ENCODE measurements around the gene FMO3.

Gene FMO3

GRCh38 chr1:171158096-171158495 is 67.4 kb downstream of the FMO3 start:
- no peak for DNase-seq (ENCODE audit: low read depth in 2 of 2, low spot score in 1 of 2)

- DNase-seq (ENCODE audit: low read depth in 2 of 2, low spot score in 1 of 2), result no peak
These were observed 67.8 kb downstream of the FMO3 start for GRCh38 chr1:171158551-171158950.

- DNase-seq (ENCODE audit: low read depth in 2 of 2, low spot score in 1 of 2), result no peak
These were observed 68.4 kb downstream of the FMO3 start for GRCh38 chr1:171159148-171159547.

- DNase-seq (ENCODE audit: low read depth in 2 of 2, low spot score in 1 of 2), result no peak
These were observed 69.5 kb downstream of the FMO3 start for GRCh38 chr1:171160211-171160610.

- no peak for DNase-seq (ENCODE audit: low read depth in 2 of 2, low spot score in 1 of 2)
These were observed 70.1 kb downstream of the FMO3 start for GRCh38 chr1:171160639-171161354.

- no peak for DNase-seq (ENCODE audit: low read depth in 2 of 2, low spot score in 1 of 2)
These were observed 70.7 kb downstream of the FMO3 start for GRCh38 chr1:171161431-171161830.

- no peak for DNase-seq (ENCODE audit: low read depth in 2 of 2, low spot score in 1 of 2)
These were observed 75.7 kb downstream of the FMO3 start for GRCh38 chr1:171166361-171166760.

Measured in stimulated activated CD8-positive, alpha-beta memory T cell treated with anti-CD3 and anti-CD28 coated beads, Interleukin-4, amount 100 ng/mL, for 1 hour (primary cell).